ENCODE measurements around the gene TTC22.

- TF ChIP-seq CTCF (IDR thresholded peaks at IDR 0.05): no peak
- no peak for TF ChIP-seq EZH2 (IDR thresholded peaks at IDR 0.05)
- TF ChIP-seq EZH2phosphoT487 (IDR thresholded peaks at IDR 0.05): no peak
These were observed 55.8 kb downstream of the TTC22 start for GRCh38 chr1:54745274-54745673.

Measured in neural progenitor cell (in vitro differentiated cells).